Endothelial cell of umbilical vein (primary cell): Measurements from ENCODE around the gene MAEA. TPM values are rescaled to one million over a fixed set of nuclear protein-coding genes. Genes with fewer than 3 reads are reported as not detected.

Source experiments
- BruUV-seq: library from RNA; stranded (reverse); fragments of 400-500 nt; replicated peaks from 2 replicates; lab custom pipeline; 2021; lab: Mats Ljungman, UMichigan
- CTCF ChIA-PET: fragments of 300-600, 350-600 bp; sonication (Branson Sonifier 250); formaldehyde crosslinking; loops from one replicate; lab custom pipeline; 2021; ENCODE audit warnings: antibody characterized with exemption, inconsistent platforms; lab: Charles Lee
- POLR2A ChIA-PET: fragments of 300-600, 350-600 bp; sonication (Branson Sonifier 250); formaldehyde crosslinking; loops from one replicate; lab custom pipeline; 2021; ENCODE audit warnings: antibody characterized with exemption, inconsistent platforms; lab: Charles Lee
- DNase-seq: peaks from one replicate; pipeline ENCODE4 v3.0.0-alpha.2; 2011; ENCODE audit warnings: low read depth, low spot score
- FAIRE-seq: peaks from 2 replicates; lab custom pipeline; 2011; peaks lifted over from hg19 to GRCh38; lab: Jason Lieb, UNC
- H2AFZ ChIP-seq: 2 replicates; pipeline ENCODE4 v1.6.0; 2012; ENCODE audit warnings: low read depth, low read length, control low read depth, inconsistent platforms
- H3K27ac ChIP-seq: 2 replicates; pipeline ENCODE4 v1.5.1; 2011; ENCODE audit warnings: low read depth, mild to moderate bottlenecking, control low read depth, low read length, moderate library complexity; ENCODE audit not compliant: insufficient read depth
- H3K27me3 ChIP-seq, 2 experiments: 2 replicates each; pipeline versions ENCODE4 v1.6.0 to v1.6.1; 2011; ENCODE audit warnings: low read length in 2 of 2, mixed read lengths in 1 of 2; ENCODE audit not compliant: control insufficient read depth in 2 of 2, insufficient read depth in 2 of 2
- H3K36me3 ChIP-seq, 2 experiments: 2 replicates in 1 of 2; 3 replicates in 1 of 2; pipeline ENCODE4 v1.5.1; 2011; ENCODE audit warnings: low read length in 2 of 2, mild to moderate bottlenecking in 1 of 2, moderate library complexity in 1 of 2; ENCODE audit not compliant: control insufficient read depth in 2 of 2, insufficient read depth in 2 of 2; ENCODE audit errors: extremely low read depth in 1 of 2
- H3K4me1 ChIP-seq: 3 replicates; pipeline ENCODE4 v1.5.1; 2011; ENCODE audit warnings: mild to moderate bottlenecking, low read length; ENCODE audit not compliant: control insufficient read depth, insufficient read depth; ENCODE audit errors: extremely low read depth
- H3K4me2 ChIP-seq: 2 replicates; pipeline ENCODE4 v1.6.1; 2011; ENCODE audit warnings: low read length, control low read depth, mixed read lengths; ENCODE audit not compliant: insufficient read depth
- H3K4me3 ChIP-seq, 3 experiments: fragments of 200-600 bp in 1 of 3; sonication (generic), shearing (Covaris generic) in 1 of 3; replicated peaks in 1 of 3; 2 replicates each; pipeline ENCODE4 v1.5.1; 2011 to 2016; ENCODE audit warnings: control low read depth in 3 of 3, low read length in 3 of 3, mild to moderate bottlenecking in 2 of 3, inconsistent platforms in 1 of 3, low read depth in 1 of 3, moderate library complexity in 1 of 3; ENCODE audit not compliant: insufficient read depth in 1 of 3
- H3K79me2 ChIP-seq: 2 replicates; pipeline ENCODE4 v1.6.0; 2012; ENCODE audit warnings: low read length, inconsistent platforms; ENCODE audit not compliant: control insufficient read depth, insufficient read depth
- H3K9ac ChIP-seq: replicated peaks from 2 replicates; pipeline ENCODE3; 2011; ENCODE audit warnings: low read length, control low read depth; ENCODE audit not compliant: insufficient read depth; ENCODE audit errors: extremely low read depth
- H3K9me1 ChIP-seq: replicated peaks from 3 replicates; pipeline ENCODE4 v1.6.0; 2011; ENCODE audit warnings: mild to moderate bottlenecking, low read length; ENCODE audit not compliant: control insufficient read depth, insufficient read depth; ENCODE audit errors: extremely low read depth
- H3K9me3 ChIP-seq: replicated peaks from 2 replicates; pipeline ENCODE4 v1.5.1; 2012; ENCODE audit warnings: low read length, inconsistent platforms; ENCODE audit not compliant: control insufficient read depth, insufficient read depth
- H4K20me1 ChIP-seq: replicated peaks from 2 replicates; pipeline ENCODE3; 2011; ENCODE audit warnings: mild to moderate bottlenecking, low read length; ENCODE audit not compliant: control insufficient read depth, insufficient read depth; ENCODE audit errors: extremely low read depth
- CTCF ChIP-seq, 2 donors: IDR thresholded peaks; 1 replicate in 1 of 2; 2 replicates in 1 of 2; pipeline ENCODE4 v1.5.1; 2011; ENCODE audit warnings: low read length in 2 of 2, mild to moderate bottlenecking in 2 of 2, moderate library complexity in 2 of 2, control low read depth in 1 of 2, inconsistent platforms in 1 of 2, low read depth in 1 of 2; ENCODE audit not compliant: insufficient read depth in 1 of 2; ENCODE audit errors: extremely low read depth in 1 of 2
- FOS ChIP-seq: IDR thresholded peaks from 2 replicates; pipeline ENCODE4 v1.6.1; 2011; ENCODE audit warnings: mild to moderate bottlenecking, low read length, moderate library complexity, borderline replicate concordance; ENCODE audit not compliant: insufficient read depth
- GATA2 ChIP-seq: IDR thresholded peaks from 2 replicates; pipeline ENCODE4 v1.7.0; 2011; ENCODE audit warnings: low read depth, mild to moderate bottlenecking, moderate library complexity, mixed read lengths, low read length; ENCODE audit not compliant: insufficient read length, insufficient read depth
- JUN ChIP-seq: IDR thresholded peaks from 2 replicates; pipeline ENCODE4 v1.6.1; 2011; ENCODE audit warnings: borderline replicate concordance, low read depth; ENCODE audit not compliant: insufficient read length, insufficient read depth
- MAX ChIP-seq: IDR thresholded peaks from 2 replicates; pipeline ENCODE4 v1.6.1; 2011; ENCODE audit not compliant: insufficient read depth, insufficient read length
- MYC ChIP-seq: IDR thresholded peaks from one replicate; pipeline ENCODE4 v1.6.1; 2011; ENCODE audit warnings: mild to moderate bottlenecking, low read depth, low read length
- POLR2A ChIP-seq: IDR thresholded peaks from 2 replicates; pipeline ENCODE4 v1.6.1; 2012; ENCODE audit warnings: low read depth, mild to moderate bottlenecking, control low read depth, low read length
- dilution Hi-C: fragments of 300-500 bp; cut with MboI; formaldehyde crosslinking; loops from one replicate; pipeline ENCODE4 v1.15.0; 2019; ENCODE audit warnings: low sequenced_read_pairs; ENCODE audit not compliant: extremely low pct_ligation_motif_present
- intact Hi-C: fragments of 100-400 bp; cut with micrococcal nuclease; formaldehyde crosslinking; loops from one replicate; pipeline ENCODE4 v1.10.0; 2022
- polyA plus RNA-seq, 4 experiments: library from polyadenylated mRNA; depleted of rRNA in 3 of 4; stranded (reverse) in 3 of 4; unstranded in 1 of 4; fragments of >200 nt; gene quantifications; 2 replicates each; pipeline versions ENCODE4 v1.2.1 to v1.2.3, GENCODE V29; 2011 to 2012; ENCODE audit warnings: missing spikeins in 1 of 4
- total RNA-seq: library from RNA; stranded (reverse); gene quantifications from 2 replicates; pipeline ENCODE4 v1.2.3, GENCODE V29; 2021

Gene MAEA
- total and polyA plus RNA-seq, 2 donors (not counting 3 experiments of a cell fraction or from before 2014, with no cell fraction given), result 66.0 to 108 TPM

GRCh38 chr4:1364748-1365147 lies 75.1 kb downstream of the MAEA start:
- no peaks in the 10 kb centered on the region for H3K27me3 ChIP-seq
- H3K4me2 ChIP-seq, result no peak overlapping the region
- H3K4me3 ChIP-seq, result no peak overlapping the region
- TF ChIP-seq CTCF (IDR thresholded peaks at IDR 0.05; ENCODE audit: extremely low read depth in 1 of 2, insufficient read depth in 1 of 2, low read depth in 1 of 2, low read length in 2 of 2), result no peak
- TF ChIP-seq JUN, result no peak
- no peak for TF ChIP-seq FOS
- TF ChIP-seq POLR2A, result no peak
- TF ChIP-seq MYC, result no peak
- TF ChIP-seq MAX, result no peak
- TF ChIP-seq GATA2, result no peak
- H3K36me3 ChIP-seq, result no peaks in the 10 kb centered on the region
- H3K9me1 ChIP-seq, result no peaks in the 10 kb centered on the region
- BruUV-seq, result no TSS peak
- CTCF ChIA-PET, result interaction anchor here (0.8 to 1.4 kb wide), 4 partner anchors 9 to 265 kb away, joined by 3 to 9 read pairs (median 5); partner anchors contain the start of gene UVSSA
- intact Hi-C loops, result no loop called here
- POLR2A ChIA-PET, result no interaction called here
- H3K79me2 ChIP-seq, result no peaks in the 10 kb centered on the region
- DNase-seq (no peak), FAIRE-seq (no peak)
- H3K4me1 ChIP-seq, result no peaks in the 10 kb centered on the region
- no peak overlapping the region for H3K27ac ChIP-seq
- no peaks in the 10 kb centered on the region for H3K9me3 ChIP-seq
- no peak overlapping the region for H2AFZ ChIP-seq
- dilution Hi-C loops, result no loop called here
- no peak overlapping the region for H3K9ac ChIP-seq
- H4K20me1 ChIP-seq, result no peaks in the 10 kb centered on the region
